Nephron progenitor cell (in vitro differentiated cells): ENCODE data around the gene RILPL1.
"Not testable (repeated sequence)": the region's sequence is repeated elsewhere in the genome, so short reads cannot be mapped to it uniquely, and the experiment has no call there.

Experiments
- DNase-seq: peaks from one replicate; pipeline ENCODE4 v3.0.0; 2021
- H3K27ac Mint-ChIP-seq: 2 replicates; pipeline ENCODE4 v1.8.0; 2021; ENCODE audit warnings: mild to moderate bottlenecking, moderate library complexity, mixed read lengths
- H3K27me3 Mint-ChIP-seq: 2 replicates; pipeline ENCODE4 v1.8.0; 2021; ENCODE audit warnings: mild to moderate bottlenecking, low read depth, mixed read lengths; ENCODE audit not compliant: poor library complexity
- H3K36me3 Mint-ChIP-seq: 2 replicates; pipeline ENCODE4 v1.8.0; 2021; ENCODE audit warnings: low read depth, mixed read lengths
- H3K4me1 Mint-ChIP-seq: 2 replicates; pipeline ENCODE4 v1.8.0; 2021; ENCODE audit warnings: mixed read lengths
- H3K4me3 Mint-ChIP-seq: 2 replicates; pipeline ENCODE4 v1.8.0; 2021; ENCODE audit warnings: mild to moderate bottlenecking, moderate library complexity, mixed read lengths
- H3K9me3 Mint-ChIP-seq: 2 replicates; pipeline ENCODE4 v1.8.0; 2021; ENCODE audit warnings: mild to moderate bottlenecking, moderate library complexity, mixed read lengths
- TF ChIP-seq, protein P1 (sequence below): fragments of 200-600 bp; sonication (generic); IDR thresholded peaks from 2 replicates; pipeline ENCODE4 v1.5.0; 2021; ENCODE audit warnings: antibody characterized with exemption

RILPL1 gene, protein sequence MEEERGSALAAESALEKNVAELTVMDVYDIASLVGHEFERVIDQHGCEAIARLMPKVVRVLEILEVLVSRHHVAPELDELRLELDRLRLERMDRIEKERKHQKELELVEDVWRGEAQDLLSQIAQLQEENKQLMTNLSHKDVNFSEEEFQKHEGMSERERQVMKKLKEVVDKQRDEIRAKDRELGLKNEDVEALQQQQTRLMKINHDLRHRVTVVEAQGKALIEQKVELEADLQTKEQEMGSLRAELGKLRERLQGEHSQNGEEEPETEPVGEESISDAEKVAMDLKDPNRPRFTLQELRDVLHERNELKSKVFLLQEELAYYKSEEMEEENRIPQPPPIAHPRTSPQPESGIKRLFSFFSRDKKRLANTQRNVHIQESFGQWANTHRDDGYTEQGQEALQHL

DNA sequence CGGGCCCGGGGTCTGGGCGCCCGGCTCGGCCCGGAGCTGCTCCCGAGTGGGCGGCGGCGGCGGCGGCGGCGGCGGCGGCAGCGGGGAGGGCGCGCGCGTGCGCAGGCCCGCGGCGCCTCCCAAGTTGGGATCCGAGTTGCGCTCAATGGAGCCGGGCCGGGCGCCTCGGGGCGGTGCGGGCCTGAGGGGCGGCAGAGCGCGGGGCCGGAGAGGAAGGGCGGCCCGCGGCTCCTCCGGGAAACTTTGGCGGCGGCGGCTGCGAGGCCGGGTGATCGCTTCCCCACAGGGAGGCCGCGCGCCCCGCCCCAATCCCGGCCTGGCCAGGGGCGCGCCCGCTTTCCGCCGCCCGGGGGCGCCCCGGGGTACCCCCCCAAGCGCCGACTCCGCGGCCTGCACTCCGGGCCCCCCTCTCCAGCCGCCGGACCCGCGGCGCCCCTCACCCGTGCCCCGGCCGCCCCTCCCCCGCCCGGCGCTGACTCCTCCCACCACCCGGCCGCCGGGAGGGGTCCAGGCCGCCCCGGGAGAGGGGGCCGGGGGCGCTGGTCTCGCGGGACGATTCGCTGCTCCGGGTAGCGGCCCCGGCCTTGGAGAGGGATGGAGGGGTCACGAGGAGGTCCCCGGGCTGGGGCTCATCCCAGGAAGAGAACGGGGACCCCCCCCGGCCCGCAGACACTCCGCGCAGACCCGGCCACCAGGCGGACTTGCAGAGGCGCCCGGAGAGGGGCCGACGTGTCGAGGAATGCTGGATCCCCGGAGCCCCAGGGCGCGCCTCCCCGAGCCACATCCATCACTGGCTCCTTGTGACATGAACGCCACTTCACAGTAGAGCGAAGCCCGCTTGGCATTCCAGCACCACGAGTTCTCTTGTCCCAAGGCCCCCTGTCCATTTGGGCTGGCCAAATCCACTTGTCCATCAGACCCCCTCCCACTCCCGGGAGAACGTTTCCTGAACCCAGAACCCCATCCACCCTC, at the start of gene RILPL1:
Gene RILPL1 (minus strand): TSS at position 48 of the 972 bp plus-strand sequence. CDS start 237 bp downstream, outside the sequence.
- Mint-ChIP-seq H3K9me3 (peaks cover 2% of the 10 kb centered on the region), H3K27me3 (peaks cover 4% of the 10 kb centered on the region), H3K4me3 (peak within 1 kb of the TSS; percentile 88), H3K27ac (peak within 1 kb of the TSS; percentile 89), H3K4me1 (peaks cover 40% of the 10 kb centered on the region), H3K36me3 (peaks cover 13% of the 10 kb centered on the region)
- TF ChIP-seq, protein P1, sequence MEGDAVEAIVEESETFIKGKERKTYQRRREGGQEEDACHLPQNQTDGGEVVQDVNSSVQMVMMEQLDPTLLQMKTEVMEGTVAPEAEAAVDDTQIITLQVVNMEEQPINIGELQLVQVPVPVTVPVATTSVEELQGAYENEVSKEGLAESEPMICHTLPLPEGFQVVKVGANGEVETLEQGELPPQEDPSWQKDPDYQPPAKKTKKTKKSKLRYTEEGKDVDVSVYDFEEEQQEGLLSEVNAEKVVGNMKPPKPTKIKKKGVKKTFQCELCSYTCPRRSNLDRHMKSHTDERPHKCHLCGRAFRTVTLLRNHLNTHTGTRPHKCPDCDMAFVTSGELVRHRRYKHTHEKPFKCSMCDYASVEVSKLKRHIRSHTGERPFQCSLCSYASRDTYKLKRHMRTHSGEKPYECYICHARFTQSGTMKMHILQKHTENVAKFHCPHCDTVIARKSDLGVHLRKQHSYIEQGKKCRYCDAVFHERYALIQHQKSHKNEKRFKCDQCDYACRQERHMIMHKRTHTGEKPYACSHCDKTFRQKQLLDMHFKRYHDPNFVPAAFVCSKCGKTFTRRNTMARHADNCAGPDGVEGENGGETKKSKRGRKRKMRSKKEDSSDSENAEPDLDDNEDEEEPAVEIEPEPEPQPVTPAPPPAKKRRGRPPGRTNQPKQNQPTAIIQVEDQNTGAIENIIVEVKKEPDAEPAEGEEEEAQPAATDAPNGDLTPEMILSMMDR, result no peak
- DNase-seq, result peak; percentile 76

DNA sequence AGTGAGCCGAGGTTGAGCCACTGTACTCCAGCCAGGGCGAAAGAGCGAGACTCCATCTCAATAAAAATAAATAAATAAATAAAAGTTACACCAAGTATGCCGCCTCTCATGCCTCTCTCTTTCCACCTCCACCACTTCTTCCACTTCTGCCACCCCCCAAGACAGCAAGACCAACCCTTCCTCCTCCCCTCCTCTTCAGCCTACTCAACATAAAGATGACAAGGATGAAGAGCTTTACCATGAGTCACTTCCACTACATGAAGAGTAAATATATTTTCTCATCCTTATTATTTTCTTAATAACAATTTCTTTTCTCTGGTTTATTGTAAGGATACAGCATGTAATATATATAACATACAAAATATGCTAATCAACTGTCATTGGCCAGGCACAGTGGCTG, 47.3 kb upstream of the RILPL1 start:
- H3K9me3 Mint-ChIP-seq, result peaks cover 5% of the 10 kb centered on the region
- H3K4me1 Mint-ChIP-seq, result peaks cover 31% of the 10 kb centered on the region
- H3K36me3 Mint-ChIP-seq, result peaks cover 24% of the 10 kb centered on the region
- H3K4me3 Mint-ChIP-seq, result no peak overlapping the region
- DNase-seq, result no peak
- no peaks in the 10 kb centered on the region for H3K27me3 Mint-ChIP-seq
- no peak overlapping the region for H3K27ac Mint-ChIP-seq
- TF ChIP-seq, protein P1, result no peak

DNA sequence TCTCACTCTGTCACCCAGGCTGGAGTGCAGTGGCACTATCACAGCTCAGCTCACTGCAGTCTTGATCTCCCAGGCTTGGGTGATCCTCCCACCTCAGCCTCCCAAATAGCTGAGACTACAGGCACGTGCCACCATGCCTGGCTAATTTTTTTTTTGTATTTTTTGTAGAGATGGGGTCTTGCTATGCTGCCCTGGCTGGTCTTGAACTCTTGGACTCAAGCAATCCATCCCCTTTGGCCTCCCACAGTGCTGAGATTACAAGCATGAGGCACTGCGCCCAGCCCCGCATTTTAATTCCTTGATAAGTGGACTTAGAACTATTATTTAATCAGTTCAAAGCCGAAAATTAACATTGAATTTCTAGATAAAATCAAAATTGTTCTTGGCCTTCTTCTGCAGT, 45.3 kb upstream of the RILPL1 start:
- peaks cover 31% of the 10 kb centered on the region for H3K36me3 Mint-ChIP-seq
- not testable (repeated sequence) for DNase-seq, H3K27me3 Mint-ChIP-seq, H3K4me3 Mint-ChIP-seq, H3K27ac Mint-ChIP-seq, H3K9me3 Mint-ChIP-seq
- H3K4me1 Mint-ChIP-seq, result peaks cover 22% of the 10 kb centered on the region

DNA sequence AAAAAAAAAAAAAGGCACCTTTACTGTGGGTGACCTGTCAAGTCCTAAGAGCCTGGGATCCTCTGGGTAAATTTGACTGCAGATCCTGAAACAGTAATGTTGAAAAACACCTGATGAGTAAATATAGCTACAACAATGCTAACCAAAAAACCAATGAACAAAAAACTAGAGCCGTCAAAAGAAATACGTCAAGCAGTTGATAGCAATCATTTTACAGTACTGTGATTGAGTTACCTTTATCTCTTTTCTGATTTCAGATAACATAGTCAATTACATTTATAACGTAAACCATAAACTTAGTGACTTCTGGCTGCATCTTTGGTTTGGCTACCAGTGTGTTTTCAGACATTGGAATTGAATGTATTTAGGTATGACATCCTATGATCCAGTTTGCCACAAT, 44.7 kb upstream of the RILPL1 start:
- H3K27ac Mint-ChIP-seq, result no peak overlapping the region

DNA sequence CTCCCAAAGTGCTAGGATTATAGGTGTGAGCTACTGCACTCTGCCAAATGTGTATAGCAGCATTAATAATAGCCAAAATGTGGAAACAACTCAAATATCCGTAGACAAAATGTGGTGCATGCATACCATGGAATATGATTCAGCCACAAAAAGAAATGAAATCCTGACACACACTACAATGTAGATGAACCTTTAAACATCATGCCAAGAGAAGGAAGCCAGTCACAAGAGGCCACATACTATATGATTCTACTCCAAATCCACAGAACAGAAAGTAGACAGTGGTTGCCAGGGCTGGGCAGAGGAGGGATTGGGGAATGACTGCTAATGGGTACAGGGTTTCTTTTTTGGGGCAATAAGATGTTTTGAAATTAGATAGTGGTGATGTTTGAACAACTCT, 43.1 kb upstream of the RILPL1 start:
- H3K9me3 Mint-ChIP-seq, result peaks cover 7% of the 10 kb centered on the region
- H3K4me3 Mint-ChIP-seq, result no peak overlapping the region
- DNase-seq, result no peak
- peaks cover 11% of the 10 kb centered on the region for H3K4me1 Mint-ChIP-seq
- no peak overlapping the region for H3K27ac Mint-ChIP-seq
- H3K36me3 Mint-ChIP-seq, result peaks cover 31% of the 10 kb centered on the region
- peaks cover 4% of the 10 kb centered on the region for H3K27me3 Mint-ChIP-seq
- TF ChIP-seq, protein P1, result no peak

More for the DNA sequence above, 44.7 kb upstream of the RILPL1 start:
- Mint-ChIP-seq H3K4me3 (no peak overlapping the region), H3K27me3 (peaks cover 4% of the 10 kb centered on the region), H3K4me1 (peaks cover 22% of the 10 kb centered on the region), H3K9me3 (peaks cover 7% of the 10 kb centered on the region), H3K36me3 (peaks cover 31% of the 10 kb centered on the region)
- TF ChIP-seq, protein P1, result no peak
- no peak for DNase-seq

DNA sequence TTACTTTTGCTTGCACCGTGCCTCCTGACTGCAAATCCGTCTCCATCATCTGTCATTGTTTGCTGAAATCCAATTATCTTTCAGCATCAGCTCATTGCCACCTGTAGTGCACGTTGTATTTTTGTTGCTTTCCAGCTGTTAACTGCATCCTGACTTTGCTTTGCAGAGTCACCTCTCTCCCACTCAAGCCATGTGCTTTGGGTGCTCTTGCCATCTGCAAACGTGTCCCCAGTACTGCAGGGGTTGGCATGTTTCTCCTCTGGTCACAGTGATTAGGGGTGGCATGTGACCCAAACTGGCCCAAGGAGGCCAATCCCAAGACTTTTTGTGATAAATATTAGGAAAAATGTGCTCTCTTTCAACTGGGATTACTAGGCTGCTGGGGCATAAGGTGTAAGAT, 40.4 kb upstream of the RILPL1 start:
- Mint-ChIP-seq H3K27me3 (peaks cover 7% of the 10 kb centered on the region), H3K4me3 (no peak overlapping the region), H3K9me3 (peaks cover 7% of the 10 kb centered on the region), H3K36me3 (peaks cover 31% of the 10 kb centered on the region), H3K4me1 (peaks cover 10% of the 10 kb centered on the region), H3K27ac (no peak overlapping the region)
- TF ChIP-seq, protein P1, result no peak
- DNase-seq, result no peak
